Esophagus squamous epithelium (tissue), 4 donors: ENCODE results near the gene CD3E.

Source experiments
- CTCF ChIP-seq, 6 experiments: fragments of 450-650 bp in 4 of 6; fragments of 200-600 bp in 2 of 6; sonication (generic) in 2 of 6; IDR thresholded peaks; one replicate each; pipeline ENCODE4 v1.5.1; 2016 to 2019; ENCODE audit warnings: antibody characterized with exemption in 6 of 6, mild to moderate bottlenecking in 4 of 6, moderate library complexity in 4 of 6
- POLR2A ChIP-seq, 4 donors: fragments of 450-650 bp; IDR thresholded peaks; one replicate each; pipeline ENCODE4 v1.6.1; 2017; ENCODE audit warnings: antibody characterized with exemption in 4 of 4, mild to moderate bottlenecking in 4 of 4, moderate library complexity in 3 of 4

GRCh38 chr11:118322721-118323120 is 18.2 kb downstream of the CD3E start:
- TF ChIP-seq CTCF (IDR thresholded peaks at IDR 0.05) (no peak), POLR2A (IDR thresholded peaks at IDR 0.05) (no peak)
